ENCODE results near the gene ABHD2.

The ABHD2 gene

GRCh38 chr15:89155656-89156055 lies 67.4 kb downstream of the ABHD2 start:
- H3K4me1 ChIP-seq (ENCODE audit: control insufficient read depth, insufficient read depth, low read length) = no peaks in the 10 kb centered on the region; the same call in 1 of the 2 replicates
- no peak for TF ChIP-seq ZNF16 (tag by site-specific recombination; IDR thresholded peaks at IDR 0.05; ENCODE audit: low read depth)
- TF ChIP-seq ZNF423 (tag by site-specific recombination; IDR thresholded peaks at IDR 0.05) = no peak
- TF ChIP-seq ZNF530 (tag by site-specific recombination; IDR thresholded peaks at IDR 0.05; ENCODE audit: low read depth) = no peak
- no peak for TF ChIP-seq ZNF548 (tag by site-specific recombination; IDR thresholded peaks at IDR 0.05)
- no peak for TF ChIP-seq ZBTB6 (tag by site-specific recombination; IDR thresholded peaks at IDR 0.05)
- TF ChIP-seq ZNF571 (tag by site-specific recombination; IDR thresholded peaks at IDR 0.05) = no peak
- no peak for TF ChIP-seq ZNF621 (tag by site-specific recombination; IDR thresholded peaks at IDR 0.05)
- no peak for TF ChIP-seq ZNF248 (tag by site-specific recombination; IDR thresholded peaks at IDR 0.05)
- TF ChIP-seq ZNF133 (tag by site-specific recombination; IDR thresholded peaks at IDR 0.05) = no peak
- TF ChIP-seq ZNF704 (tag by site-specific recombination; IDR thresholded peaks at IDR 0.05) = no peak
- no peak for TF ChIP-seq ZNF311 (tag by site-specific recombination; IDR thresholded peaks at IDR 0.05; ENCODE audit: borderline replicate concordance)
- TF ChIP-seq ZFP41 (tag by site-specific recombination; IDR thresholded peaks at IDR 0.05; ENCODE audit: borderline replicate concordance) = no peak
- no peak for TF ChIP-seq ZNF350 (tag by site-specific recombination; IDR thresholded peaks at IDR 0.05)
- no peak for TF ChIP-seq ZBTB10 (tag by site-specific recombination; IDR thresholded peaks at IDR 0.05)
- no peak for TF ChIP-seq ZNF114 (tag by site-specific recombination; IDR thresholded peaks at IDR 0.05)
- TF ChIP-seq KLF8 (tag by site-specific recombination; IDR thresholded peaks at IDR 0.05) = no peak
- no peak for TF ChIP-seq ZFP69B (tag by site-specific recombination; IDR thresholded peaks at IDR 0.05)
- TF ChIP-seq ZNF157 (tag by site-specific recombination; IDR thresholded peaks at IDR 0.05) = no peak
- ChIA-PET POLR2A (no interaction called here), CTCF (interaction anchor here (1.0 to 1.2 kb wide), 2 partner anchors 22 to 25 kb away, joined by 4 to 5 read pairs; no protein-coding TSS in a partner anchor)
- H3K27ac ChIP-seq (ENCODE audit: extremely low read depth, low read depth, low read length) = no peak overlapping the region
- no peak overlapping the region for H3K4me3 ChIP-seq (ENCODE audit: low read depth, low read length)
- peaks cover 33 to 44% of the 10 kb centered on the region in 2 experiments for H3K36me3 ChIP-seq (ENCODE audit: control insufficient read depth in 2 of 2, insufficient read depth in 1 of 2, low read length in 2 of 2)
- H3K9me3 ChIP-seq (ENCODE audit: control insufficient read depth, insufficient read depth, low read depth, low read length) = no peaks in the 10 kb centered on the region

- H3K4me1 ChIP-seq (ENCODE audit: control insufficient read depth, insufficient read depth, low read length) = no peaks in the 10 kb centered on the region
- H3K4me3 ChIP-seq (ENCODE audit: low read depth, low read length) = no peak overlapping the region
- H3K36me3 ChIP-seq (ENCODE audit: control insufficient read depth in 2 of 2, insufficient read depth in 1 of 2, low read length in 2 of 2) = peaks cover 33 to 38% of the 10 kb centered on the region in 2 experiments
- CTCF ChIA-PET = interaction anchor here (0.7 to 1.7 kb wide), 4 partner anchors 14 to 931 kb away, joined by 4 to 7 read pairs (median 5); no protein-coding TSS in a partner anchor
- H3K27ac ChIP-seq (ENCODE audit: extremely low read depth, low read depth, low read length) = no peak overlapping the region
- no peaks in the 10 kb centered on the region for H3K9me3 ChIP-seq (ENCODE audit: control insufficient read depth, insufficient read depth, low read depth, low read length)
- POLR2A ChIA-PET = no interaction called here
- no peak for TF ChIP-seq ZSCAN4 (tag by site-specific recombination; IDR thresholded peaks at IDR 0.05)
- no peak for TF ChIP-seq ZNF518A (tag by site-specific recombination; conservative IDR thresholded peaks at IDR 0.05; ENCODE audit: low read depth)
- TF ChIP-seq SETDB1 (IDR thresholded peaks at IDR 0.05; ENCODE audit: insufficient read length, low read length) = no peak
- TF ChIP-seq ZBTB49 (tag by site-specific recombination; IDR thresholded peaks at IDR 0.05; ENCODE audit: low read depth) = no peak
These were observed 68.8 kb downstream of the ABHD2 start for GRCh38 chr15:89157061-89157460.

Measured in HEK293 (cell line).